HUES48 (cell line): ENCODE results near the gene DHX29.

Experiments
- H3K27ac ChIP-seq: one replicate; pipeline ENCODE4 v1.7.0; 2013; ENCODE audit warnings: low read depth, low read length, inconsistent platforms
- H3K27me3 ChIP-seq: 2 replicates; pipeline ENCODE4 v1.6.1; 2013; ENCODE audit warnings: mild to moderate bottlenecking, low read length; ENCODE audit not compliant: control insufficient read depth, insufficient read depth
- H3K36me3 ChIP-seq: 2 replicates; pipeline ENCODE4 v1.6.1; 2013; ENCODE audit warnings: low read length; ENCODE audit not compliant: control insufficient read depth, insufficient read depth
- H3K4me1 ChIP-seq: 2 replicates; pipeline ENCODE4 v1.6.1; 2013; ENCODE audit warnings: mild to moderate bottlenecking, low read length; ENCODE audit not compliant: control insufficient read depth, insufficient read depth
- H3K4me3 ChIP-seq: 2 replicates; pipeline ENCODE4 v1.5.1; 2013; ENCODE audit warnings: mild to moderate bottlenecking, low read depth, low read length
- H3K9ac ChIP-seq: 2 replicates; pipeline ENCODE4 v1.6.1; 2013; ENCODE audit warnings: mild to moderate bottlenecking, low read depth, low read length, moderate library complexity
- H3K9me3 ChIP-seq: 2 replicates; pipeline ENCODE4 v1.6.1; 2013; ENCODE audit warnings: low read length; ENCODE audit not compliant: control insufficient read depth, insufficient read depth

DHX29 gene

DNA sequence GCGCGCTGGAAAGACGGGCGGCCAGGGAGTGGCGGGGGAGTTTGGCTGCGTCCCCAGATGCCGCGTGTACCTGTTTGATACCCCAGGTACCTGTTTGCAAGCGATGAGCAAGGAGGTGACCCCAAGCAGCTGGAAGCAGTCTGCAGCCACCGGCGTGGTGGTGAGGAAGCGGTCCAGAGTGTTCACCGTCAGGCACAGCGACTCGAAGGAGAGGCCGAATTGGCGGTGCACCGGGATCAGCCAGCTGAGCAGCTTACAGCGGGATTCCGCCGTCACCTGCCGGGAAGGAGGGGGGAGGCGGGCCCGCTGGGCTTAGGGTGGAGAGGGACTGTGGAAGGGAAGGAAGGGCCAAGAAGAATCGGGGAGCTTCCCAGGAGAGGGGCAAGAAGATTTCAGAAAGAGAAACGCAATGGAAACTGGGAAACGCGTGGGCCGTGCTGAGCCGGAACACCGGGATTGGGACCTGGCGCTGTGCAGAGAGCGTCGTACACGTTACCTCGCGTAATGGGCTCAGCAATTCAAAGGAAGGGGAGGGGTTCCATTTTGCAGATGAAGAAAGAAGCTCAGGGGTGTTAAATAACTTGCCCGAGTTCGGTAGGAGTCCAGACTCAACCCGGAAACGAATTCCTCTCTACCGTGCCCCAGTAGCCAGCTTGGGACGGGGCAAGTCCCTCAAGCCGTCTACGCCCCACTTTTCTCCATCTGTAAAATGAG, 75.1 kb downstream of the DHX29 start:
- Histone ChIP-seq H3K27me3 (peaks cover 99% of the 10 kb centered on the region), H3K4me1 (peaks cover 32% of the 10 kb centered on the region; the same call in 1 of the 2 replicates), H3K27ac (no peak overlapping the region), H3K9ac (no peak overlapping the region), H3K36me3 (no peaks in the 10 kb centered on the region), H3K4me3 (peak overlapping the region; percentile 56), H3K9me3 (no peaks in the 10 kb centered on the region; the same call in 1 of the 2 replicates)

DNA sequence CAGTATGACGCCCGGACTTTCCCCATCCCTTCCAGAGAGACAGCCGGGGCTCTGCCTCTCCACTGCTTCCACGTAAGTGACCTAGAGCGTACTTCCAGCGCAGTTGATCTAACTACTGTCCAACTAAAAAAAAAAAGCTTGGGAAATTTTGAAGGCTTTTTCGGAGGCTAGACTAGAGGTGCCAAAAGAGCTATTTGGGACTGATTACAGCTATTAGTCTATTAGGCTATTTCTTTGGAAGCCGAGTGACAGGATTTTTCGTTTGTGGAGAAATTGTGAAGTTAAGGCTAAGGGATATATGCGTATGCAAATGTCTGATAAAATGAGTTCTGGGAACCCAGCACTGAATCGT, 75.6 kb downstream of the DHX29 start:
- Histone ChIP-seq H3K27ac (no peak overlapping the region), H3K4me3 (peak overlapping the region; percentile 56), H3K36me3 (no peaks in the 10 kb centered on the region), H3K9ac (no peak overlapping the region), H3K27me3 (peaks cover 99% of the 10 kb centered on the region), H3K9me3 (no peaks in the 10 kb centered on the region; the same call in 1 of the 2 replicates), H3K4me1 (peaks cover 32% of the 10 kb centered on the region; the same call in 1 of the 2 replicates)

DNA sequence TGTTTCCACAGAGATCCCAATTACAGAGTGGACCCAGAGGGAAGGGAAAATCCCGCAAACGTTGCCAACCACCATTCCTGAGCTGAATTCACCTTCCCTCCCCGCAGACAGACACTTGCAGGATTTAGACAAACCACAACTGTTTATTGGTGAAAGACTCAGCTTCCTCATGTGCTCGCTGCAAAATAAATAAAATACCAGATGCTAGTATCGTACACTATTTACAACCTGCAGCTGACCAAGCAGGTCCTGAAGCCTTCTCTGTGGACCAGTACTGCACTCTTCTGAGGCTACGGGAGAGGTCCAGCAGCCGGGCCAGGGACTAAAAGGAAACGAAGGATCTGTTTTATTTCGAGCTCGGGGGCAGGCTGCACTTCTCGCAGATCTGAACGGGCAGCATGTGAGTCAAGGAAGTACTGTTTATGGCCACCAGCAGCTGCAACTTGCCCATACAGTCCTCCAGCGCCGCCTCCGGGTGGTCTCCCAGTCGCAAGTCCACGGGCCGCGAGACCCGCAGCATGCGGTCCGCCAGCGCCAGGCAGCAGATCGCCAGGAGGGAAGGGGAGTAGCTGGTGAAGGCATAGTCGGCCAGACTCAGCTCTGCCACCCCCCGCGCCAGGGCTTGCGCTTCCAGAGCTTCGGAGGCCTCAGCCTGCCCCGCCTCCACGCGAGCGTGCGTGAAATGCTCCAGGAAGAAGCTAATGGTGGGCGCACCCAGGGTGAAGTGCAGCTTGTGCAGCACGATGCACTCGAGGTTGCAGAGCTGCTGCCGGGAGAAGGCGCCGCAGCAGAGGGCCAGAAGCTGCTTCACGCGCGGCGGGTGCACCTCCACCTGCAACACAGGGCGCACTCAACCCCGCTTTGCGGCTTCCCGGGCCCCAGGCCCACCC, 76.2 kb downstream of the DHX29 start:
- H3K4me1 ChIP-seq: peaks cover 32% of the 10 kb centered on the region; the same call in 1 of the 2 replicates
- H3K36me3 ChIP-seq: no peaks in the 10 kb centered on the region
- H3K9me3 ChIP-seq: no peaks in the 10 kb centered on the region; the same call in 1 of the 2 replicates
- H3K27me3 ChIP-seq: peaks cover 99% of the 10 kb centered on the region
- H3K27ac ChIP-seq: no peak overlapping the region
- H3K9ac ChIP-seq: no peak overlapping the region
- peak overlapping the region; percentile 0; the same call in 1 of the 2 replicates for H3K4me3 ChIP-seq

DNA sequence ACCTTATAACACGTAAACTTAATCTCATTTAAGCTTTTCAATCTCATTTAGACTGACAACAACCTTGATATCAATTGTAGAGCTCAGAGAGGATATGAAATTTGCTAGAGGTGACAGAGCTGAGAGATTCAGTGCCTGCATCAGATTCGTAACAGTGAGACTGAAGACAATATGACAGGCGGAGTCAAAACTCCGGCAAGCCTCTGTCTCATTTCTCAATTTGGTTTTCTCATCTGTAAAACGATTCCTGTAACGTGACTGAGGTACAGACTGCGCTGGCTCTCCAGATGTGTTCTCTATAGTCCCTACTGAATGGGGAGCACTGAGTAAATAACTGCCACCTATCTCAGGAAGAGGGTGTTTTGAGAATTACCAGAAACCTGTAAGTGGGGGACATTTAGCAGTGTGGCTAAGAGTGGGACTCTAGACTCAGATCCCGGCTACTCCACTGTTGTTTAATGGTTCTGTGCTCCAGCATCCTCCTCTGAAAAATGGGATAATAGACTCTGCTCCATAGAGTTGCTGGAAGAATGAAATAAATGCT, 77.3 kb downstream of the DHX29 start:
- Histone ChIP-seq H3K4me3 (no peak overlapping the region), H3K9ac (no peak overlapping the region), H3K4me1 (peaks cover 32% of the 10 kb centered on the region; the same call in 1 of the 2 replicates), H3K36me3 (no peaks in the 10 kb centered on the region), H3K27me3 (peaks cover 100% of the 10 kb centered on the region), H3K9me3 (no peaks in the 10 kb centered on the region; the same call in 1 of the 2 replicates), H3K27ac (no peak overlapping the region)

DNA sequence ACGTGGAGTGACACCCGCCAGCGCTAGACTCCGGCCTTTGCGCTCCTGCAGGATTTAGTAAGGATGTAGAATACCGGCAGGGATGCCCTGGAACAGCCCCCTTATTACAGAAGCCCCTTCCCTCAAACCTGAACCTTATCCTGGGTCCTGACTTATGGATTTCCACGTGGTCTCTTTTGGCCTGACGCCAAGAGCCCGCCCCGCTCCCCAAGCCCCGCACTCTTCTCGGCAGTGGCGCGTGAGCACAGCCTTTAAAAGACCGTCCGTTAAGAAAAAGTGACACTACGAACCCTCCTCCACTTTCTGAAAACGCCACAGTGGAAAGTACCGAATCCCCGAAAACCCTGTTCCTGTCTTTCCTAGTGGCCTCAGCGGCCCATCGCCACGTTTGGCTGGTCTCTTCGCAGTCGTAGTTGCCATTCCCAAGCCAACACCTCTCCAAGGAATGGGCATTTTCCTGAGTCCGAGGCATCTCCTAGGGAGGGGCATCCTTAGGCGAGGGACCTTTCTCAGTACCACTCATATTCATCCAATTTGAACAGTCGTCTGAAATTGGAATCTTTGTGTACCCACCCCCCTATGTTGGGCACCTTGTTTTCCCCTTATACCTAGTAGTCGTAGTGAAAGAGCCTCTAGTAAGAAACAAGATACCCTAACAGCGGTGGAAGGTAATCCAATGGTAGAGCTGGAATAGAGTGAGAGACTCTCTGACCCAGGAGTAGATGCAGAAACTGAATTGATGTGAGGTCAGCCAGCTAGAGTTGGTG, 79.6 kb downstream of the DHX29 start:
- H3K27me3 ChIP-seq: peaks cover 100% of the 10 kb centered on the region
- H3K27ac ChIP-seq: no peak overlapping the region
- no peak overlapping the region for H3K9ac ChIP-seq

DNA sequence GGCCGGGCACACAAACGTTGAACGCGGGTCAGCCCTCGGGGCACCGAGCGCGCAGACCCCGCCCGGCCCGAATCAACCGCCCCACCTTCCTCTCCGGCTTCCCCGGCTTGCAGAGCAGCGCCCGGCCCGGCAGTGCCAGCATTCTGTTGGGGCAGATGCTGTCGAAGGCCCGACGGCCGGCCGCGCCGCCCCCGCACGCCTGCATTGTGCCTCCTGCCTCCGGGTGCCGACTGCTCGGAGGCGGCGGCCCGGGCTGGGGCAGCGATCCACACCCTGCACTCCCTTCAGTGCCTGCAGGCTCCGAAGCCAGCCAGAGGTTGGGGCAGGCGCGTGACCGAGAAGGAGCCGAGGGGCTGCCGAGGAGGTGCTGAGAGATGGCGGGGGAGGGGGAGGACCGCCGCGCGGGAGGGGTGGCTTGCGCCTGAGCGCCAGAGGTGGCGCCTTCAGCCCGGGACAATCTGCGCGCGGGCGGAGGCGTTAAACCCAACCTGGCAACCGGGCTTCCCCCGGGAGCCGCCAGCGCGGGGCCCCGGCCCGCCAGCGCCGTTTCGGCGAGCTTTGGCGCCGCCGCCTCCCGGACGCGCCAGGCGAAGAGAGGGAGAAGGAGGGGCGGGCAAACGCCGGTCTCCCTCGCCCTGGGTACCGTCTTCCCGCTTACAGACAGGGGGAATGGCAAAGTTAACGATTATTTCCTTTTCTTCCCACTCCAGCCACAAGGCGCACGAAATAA, 80.4 kb downstream of the DHX29 start, which contains the start of gene MCIDAS:
Gene MCIDAS, minus strand, starts transcription at position 382 of the 730 bp plus-strand sequence. Its CDS starts 177 bp downstream, at position 205.
- H3K4me3 ChIP-seq: peak within 1 kb of the TSS; percentile 64
- H3K27ac ChIP-seq: no peak within 1 kb of the TSS
- H3K9ac ChIP-seq: no peak within 1 kb of the TSS
- H3K4me1 ChIP-seq: peaks cover 26% of the 10 kb centered on the region
- H3K36me3 ChIP-seq: no peaks in the 10 kb centered on the region
- H3K27me3 ChIP-seq: peaks cover 100% of the 10 kb centered on the region
- no peaks in the 10 kb centered on the region for H3K9me3 ChIP-seq

More for the DNA sequence above, 79.6 kb downstream of the DHX29 start:
- H3K9me3 ChIP-seq: no peaks in the 10 kb centered on the region
- peaks cover 29% of the 10 kb centered on the region for H3K4me1 ChIP-seq
- peak overlapping the region; percentile 64; the same call in 1 of the 2 replicates for H3K4me3 ChIP-seq
- no peaks in the 10 kb centered on the region for H3K36me3 ChIP-seq

DNA sequence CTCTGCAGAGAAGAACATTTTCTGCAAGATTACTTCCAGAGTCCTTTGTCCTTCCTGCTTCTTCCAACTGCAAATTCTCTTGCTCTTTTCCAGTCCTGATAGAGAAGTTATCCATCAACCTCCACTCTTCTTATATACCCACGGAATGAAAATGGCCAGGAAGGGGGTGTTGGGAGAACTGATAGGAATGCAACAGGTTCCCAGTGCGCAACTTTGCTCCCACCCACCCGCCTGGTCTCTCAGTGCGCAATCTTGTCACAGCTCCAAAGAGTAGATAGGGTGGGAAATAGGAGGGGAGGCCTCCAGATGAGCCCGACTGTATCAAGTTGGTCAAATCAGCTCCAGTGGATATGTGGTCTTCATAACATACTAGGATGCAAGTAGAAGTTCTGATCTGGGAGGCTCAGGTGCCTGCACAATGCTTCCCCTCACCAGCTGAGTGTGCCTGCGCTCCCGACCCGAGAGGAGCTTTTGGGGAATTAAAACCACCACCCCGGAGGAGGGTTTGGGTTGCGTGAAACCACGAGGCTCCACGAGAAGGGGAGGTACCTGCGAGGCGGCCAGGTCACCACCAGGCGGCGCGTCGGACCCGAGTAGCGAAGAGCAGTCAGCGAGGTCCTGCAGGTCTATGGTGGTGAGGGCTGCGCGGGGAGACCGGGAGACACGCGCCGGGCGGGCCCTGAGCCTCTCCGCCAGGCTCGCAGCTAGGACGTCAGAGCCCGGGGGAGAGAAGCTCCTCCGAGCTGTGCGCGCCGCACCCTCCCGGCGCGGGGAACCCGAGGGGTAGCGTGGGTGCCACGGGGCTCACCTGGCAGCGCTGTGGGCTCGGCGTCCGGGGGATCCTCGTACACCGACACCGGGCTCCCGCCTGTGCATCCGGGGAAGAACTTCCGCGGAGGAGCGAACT, 81.2 kb downstream of the DHX29 start:
- Histone ChIP-seq H3K9me3 (no peaks in the 10 kb centered on the region), H3K27ac (no peak overlapping the region), H3K36me3 (no peaks in the 10 kb centered on the region), H3K9ac (no peak overlapping the region), H3K4me1 (peaks cover 18% of the 10 kb centered on the region), H3K27me3 (peaks cover 100% of the 10 kb centered on the region), H3K4me3 (peak overlapping the region; percentile 64)

DNA sequence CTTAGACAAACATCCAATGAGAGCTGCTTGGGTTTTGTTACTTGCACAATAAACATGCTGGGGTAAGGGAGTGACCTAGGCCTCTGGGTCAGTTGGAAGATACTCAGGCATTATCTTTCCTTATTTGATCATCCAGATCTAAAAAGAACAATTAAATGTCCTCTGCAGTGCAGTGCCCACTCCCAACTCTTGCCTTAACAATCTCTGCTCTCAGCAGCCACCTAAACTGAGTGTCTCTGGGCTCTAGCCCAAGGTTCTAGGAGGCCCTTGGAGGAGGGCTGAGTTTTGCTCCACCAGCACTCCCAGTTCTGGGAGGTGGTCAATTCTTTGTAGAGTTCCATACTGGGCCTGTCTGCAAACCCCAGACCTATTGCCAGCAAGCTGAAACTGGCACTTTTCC, 82.1 kb downstream of the DHX29 start:
- no peaks in the 10 kb centered on the region for H3K9me3 ChIP-seq
- no peaks in the 10 kb centered on the region for H3K36me3 ChIP-seq
- H3K4me3 ChIP-seq: no peak overlapping the region
- H3K27ac ChIP-seq: no peak overlapping the region
- H3K9ac ChIP-seq: no peak overlapping the region
- H3K4me1 ChIP-seq: peaks cover 20% of the 10 kb centered on the region
- peaks cover 100% of the 10 kb centered on the region for H3K27me3 ChIP-seq

DNA sequence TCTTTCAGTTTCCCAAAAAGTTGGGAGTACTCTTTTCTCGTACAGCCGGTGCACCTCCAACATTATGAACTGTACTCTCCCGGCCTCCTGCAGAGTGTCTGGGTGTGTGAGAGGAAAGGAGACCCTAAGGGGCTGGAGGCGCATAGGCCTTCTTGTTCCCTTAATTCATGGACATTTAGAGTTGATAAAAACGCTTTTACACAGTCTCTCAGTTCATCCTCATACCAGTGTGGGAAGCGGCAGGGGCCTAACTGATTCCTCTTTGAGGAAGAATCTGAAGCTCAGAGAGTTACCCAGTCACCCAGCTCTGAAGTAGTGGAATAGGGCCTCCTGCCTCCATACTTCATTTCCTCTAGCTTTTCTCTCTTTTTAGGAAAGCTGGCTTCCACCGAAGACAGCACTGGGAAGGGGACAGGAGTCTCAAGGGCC, 83.7 kb downstream of the DHX29 start:
- H3K36me3 ChIP-seq: no peaks in the 10 kb centered on the region
- H3K4me1 ChIP-seq: peaks cover 28% of the 10 kb centered on the region
- peaks cover 100% of the 10 kb centered on the region for H3K27me3 ChIP-seq

More for the DNA sequence above, 83.7 kb downstream of the DHX29 start:
- Histone ChIP-seq H3K9me3 (no peaks in the 10 kb centered on the region), H3K9ac (no peak overlapping the region), H3K4me3 (no peak overlapping the region), H3K27ac (no peak overlapping the region)
